CD8-positive, alpha-beta memory T cell (primary cell): ENCODE measurements around the gene SUPT6H. TPM values are rescaled to one million over a fixed set of nuclear protein-coding genes. Genes with fewer than 3 reads are reported as not detected.
A peak's percentile ranks its signal among the peaks of the same experiment; 100 is the strongest.

ENCODE experiments used
- CTCF ChIA-PET: fragments of 350-600 bp; sonication (Branson Sonifier 250); formaldehyde crosslinking; loops from one replicate; lab custom pipeline; 2021; ENCODE audit warnings: antibody characterized with exemption; lab: Charles Lee
- POLR2A ChIA-PET: fragments of 350-600 bp; sonication (Branson Sonifier 250); formaldehyde crosslinking; loops from one replicate; lab custom pipeline; 2021; ENCODE audit warnings: antibody characterized with exemption; lab: Charles Lee
- DNase-seq, 5 donors: peaks; one replicate each; pipeline versions ENCODE4 v3.0.0 to v3.0.0-alpha.2; 2020 to 2022; ENCODE audit warnings: mixed read lengths in 1 of 5
- H3K27ac ChIP-seq: one replicate; pipeline ENCODE4 v1.7.0; 2013; ENCODE audit warnings: low read depth, mild to moderate bottlenecking, low read length, moderate library complexity
- H3K27me3 ChIP-seq: 2 replicates; pipeline ENCODE4 v1.7.0; 2013; ENCODE audit warnings: low read length, mild to moderate bottlenecking; ENCODE audit not compliant: insufficient read depth, poor library complexity, severe bottlenecking
- H3K36me3 ChIP-seq: 2 replicates; pipeline ENCODE4 v1.7.0; 2013; ENCODE audit warnings: mild to moderate bottlenecking, low read length, moderate library complexity; ENCODE audit not compliant: insufficient read depth
- H3K4me1 ChIP-seq: 2 replicates; pipeline ENCODE4 v1.7.0; 2013; ENCODE audit warnings: mild to moderate bottlenecking, low read length, moderate library complexity; ENCODE audit not compliant: insufficient read depth
- H3K4me3 ChIP-seq: 2 replicates; pipeline ENCODE4 v1.7.0; 2013; ENCODE audit warnings: mild to moderate bottlenecking, low read length
- H3K9me3 ChIP-seq: 2 replicates; pipeline ENCODE4 v1.7.0; 2013; ENCODE audit warnings: mild to moderate bottlenecking, low read length
- H3K27ac Mint-ChIP-seq, 8 donors: one replicate each; pipeline ENCODE4 v1.8.0; 2020 to 2021; ENCODE audit warnings: mixed read lengths in 8 of 8, mild to moderate bottlenecking in 6 of 8, inconsistent platforms in 3 of 8, moderate library complexity in 3 of 8
- H3K27me3 Mint-ChIP-seq, 2 donors: one replicate each; pipeline ENCODE4 v1.8.0; 2020 to 2021; ENCODE audit warnings: mixed read lengths in 2 of 2, mild to moderate bottlenecking in 1 of 2, moderate library complexity in 1 of 2
- H3K36me3 Mint-ChIP-seq, 3 donors: one replicate each; pipeline ENCODE4 v1.8.0; 2020 to 2021; ENCODE audit warnings: mixed read lengths in 3 of 3, inconsistent platforms in 1 of 3, mild to moderate bottlenecking in 1 of 3
- H3K4me1 Mint-ChIP-seq, 3 donors: one replicate each; pipeline ENCODE4 v1.8.0; 2020 to 2021; ENCODE audit warnings: mixed read lengths in 3 of 3, inconsistent platforms in 1 of 3, mild to moderate bottlenecking in 1 of 3
- H3K4me3 Mint-ChIP-seq, 7 donors: one replicate each; pipeline ENCODE4 v1.8.0; 2020 to 2021; ENCODE audit warnings: mixed read lengths in 7 of 7, mild to moderate bottlenecking in 6 of 7, moderate library complexity in 4 of 7, inconsistent platforms in 2 of 7
- H3K9me3 Mint-ChIP-seq, 5 donors: one replicate each; pipeline ENCODE4 v1.8.0; 2020 to 2022; ENCODE audit warnings: mixed read lengths in 5 of 5, mild to moderate bottlenecking in 3 of 5, moderate library complexity in 2 of 5, inconsistent platforms in 1 of 5
- polyA plus RNA-seq: library from polyadenylated mRNA; unstranded; fragments of 300-500 nt; fragmentation: Illumina TruSeq; gene quantifications from one replicate; pipeline ENCODE4 v1.2.3, GENCODE V29; 2021
- total RNA-seq, 2 experiments: library from RNA; stranded (reverse); gene quantifications; one replicate each; pipeline ENCODE4 v1.2.3, GENCODE V29; 2021

SUPT6H gene
- total RNA-seq (10 to 100 TPM; 80.0 to 88.4 TPM), polyA plus RNA-seq (20.1 TPM)

DNA sequence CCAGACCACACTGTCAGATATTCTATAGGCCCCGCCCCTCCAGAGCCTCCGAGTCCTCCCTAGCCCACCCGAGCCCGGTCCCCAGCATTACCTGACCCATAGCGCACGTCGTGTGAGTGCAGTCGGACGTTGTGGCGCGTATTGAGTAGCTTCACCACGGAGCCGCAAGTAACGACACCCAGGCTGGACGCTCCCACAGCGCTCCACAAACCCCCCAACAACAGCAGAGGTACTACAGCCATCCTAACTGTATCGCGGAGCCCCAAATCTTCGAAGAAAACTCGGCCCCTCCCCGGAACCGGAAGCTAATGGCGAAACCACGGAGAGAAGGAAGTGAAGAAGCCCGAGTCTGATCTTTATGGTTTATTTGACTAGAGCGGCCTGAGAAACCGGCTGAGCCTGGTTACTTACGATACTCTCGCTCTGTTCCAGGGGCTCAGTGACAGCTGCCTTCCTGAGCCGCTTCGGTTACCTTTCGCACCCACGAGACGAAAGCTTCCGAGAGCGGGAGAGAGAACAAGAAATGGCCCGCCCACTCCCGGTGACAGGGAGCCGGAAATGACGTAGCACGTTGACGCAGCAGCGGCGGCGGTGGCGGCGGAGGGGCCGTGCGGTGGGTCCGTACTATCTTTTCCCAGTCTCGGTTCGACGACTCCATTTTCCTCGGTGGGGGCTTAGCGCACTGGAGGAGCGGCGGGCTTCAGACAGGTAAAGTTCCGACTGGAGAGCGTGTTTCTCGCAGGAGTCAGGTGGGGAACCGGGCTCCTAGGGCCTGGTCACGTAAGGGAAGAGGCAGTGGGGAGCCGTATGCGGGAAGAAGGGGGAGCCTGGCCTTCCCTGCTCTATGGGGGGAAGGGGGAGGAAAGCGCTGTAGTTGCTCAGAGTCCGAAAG, at the start of gene SUPT6H, which contains the start of gene SDF2:
SUPT6H (plus strand) TSS at position 571 of the 892 bp plus-strand sequence. CDS start 11,197 bp downstream, outside the sequence.
SDF2 (minus strand) TSS at position 272 of the 892 bp plus-strand sequence; CDS start at position 242, 30 bp downstream.
- CTCF ChIA-PET = interaction anchor here (0.7 to 4.8 kb wide), 8 partner anchors 12 to 87 kb away, joined by 3 to 38 read pairs (median 4); partner anchors contain the start of genes BLTP2, RPL23A and TLCD1
- Mint-ChIP-seq H3K27me3 (no peaks in the 10 kb centered on the region), H3K27ac (peak within 1 kb of the TSS; percentile 99 to 100 (median 100)), H3K9me3 (no peaks in the 10 kb centered on the region), H3K4me3 (peak within 1 kb of the TSS; percentile 99 to 100 (median 100)), H3K36me3 (peaks cover 0 to 65% (median 12%) of the 10 kb centered on the region in 3 donors), H3K4me1 (peaks cover 50 to 70% (median 62%) of the 10 kb centered on the region in 3 donors)
- peak within 1 kb of the TSS; percentile 97 for H3K4me3 ChIP-seq
- peak within 1 kb of the TSS; percentile 98 for H3K27ac ChIP-seq
- no peaks in the 10 kb centered on the region for H3K27me3 ChIP-seq
- DNase-seq = peak; percentile 90 to 97 (median 94)
- peaks cover 5% of the 10 kb centered on the region for H3K36me3 ChIP-seq
- POLR2A ChIA-PET = interaction anchor here (0.5 to 3.1 kb wide), 8 partner anchors 10 to 231 kb away, joined by 3 to 27 read pairs (median 6); partner anchors contain the start of genes BLTP2, PROCA1 and RPL23A
- no peaks in the 10 kb centered on the region for H3K9me3 ChIP-seq
- H3K4me1 ChIP-seq = peaks cover 49% of the 10 kb centered on the region

DNA sequence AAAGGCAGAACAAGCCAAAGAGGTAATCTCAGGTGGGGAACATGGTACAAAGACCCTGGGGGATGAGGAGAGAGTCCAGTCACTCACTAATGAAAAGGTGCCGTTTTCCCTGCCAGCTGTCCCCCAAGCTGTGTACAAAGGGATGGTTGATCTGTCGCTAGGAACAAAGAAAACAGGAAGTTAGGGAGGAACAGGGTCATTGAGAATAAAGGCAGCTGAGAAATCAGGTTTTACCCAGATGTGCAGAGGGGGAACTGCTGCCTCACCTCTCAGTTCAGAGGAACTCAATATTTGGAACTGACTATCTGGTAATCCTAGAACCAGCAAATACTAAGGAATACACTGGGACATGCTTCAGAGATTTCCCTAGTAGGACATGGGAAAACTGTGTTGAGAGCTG, 49.5 kb upstream of the SUPT6H start:
- Histone ChIP-seq H3K9me3 (no peaks in the 10 kb centered on the region), H3K36me3 (peaks cover 22% of the 10 kb centered on the region), H3K4me3 (no peak overlapping the region), H3K27ac (no peak overlapping the region), H3K4me1 (no peaks in the 10 kb centered on the region), H3K27me3 (no peaks in the 10 kb centered on the region)
- Mint-ChIP-seq H3K36me3 (peaks cover 0 to 64% (median 8%) of the 10 kb centered on the region in 3 donors), H3K27ac (peak overlapping the region in 6 of 8 donors; percentile 7 to 77 (median 58)), H3K4me3 (no peak overlapping the region), H3K9me3 (no peaks in the 10 kb centered on the region), H3K4me1 (peaks cover 0 to 6% (median 0%) of the 10 kb centered on the region in 3 donors), H3K27me3 (no peaks in the 10 kb centered on the region)
- POLR2A ChIA-PET = interaction anchor here (0.7 to 1.2 kb wide), 2 partner anchors 13 to 32 kb away, joined by 3 read pairs; partner anchors contain the start of gene BLTP2
- CTCF ChIA-PET = interaction anchor here (0.8 to 5.3 kb wide), 8 partner anchors 11 to 117 kb away, joined by 3 to 37 read pairs (median 4); partner anchors contain the start of gene PIGS
- DNase-seq = no peak

DNA sequence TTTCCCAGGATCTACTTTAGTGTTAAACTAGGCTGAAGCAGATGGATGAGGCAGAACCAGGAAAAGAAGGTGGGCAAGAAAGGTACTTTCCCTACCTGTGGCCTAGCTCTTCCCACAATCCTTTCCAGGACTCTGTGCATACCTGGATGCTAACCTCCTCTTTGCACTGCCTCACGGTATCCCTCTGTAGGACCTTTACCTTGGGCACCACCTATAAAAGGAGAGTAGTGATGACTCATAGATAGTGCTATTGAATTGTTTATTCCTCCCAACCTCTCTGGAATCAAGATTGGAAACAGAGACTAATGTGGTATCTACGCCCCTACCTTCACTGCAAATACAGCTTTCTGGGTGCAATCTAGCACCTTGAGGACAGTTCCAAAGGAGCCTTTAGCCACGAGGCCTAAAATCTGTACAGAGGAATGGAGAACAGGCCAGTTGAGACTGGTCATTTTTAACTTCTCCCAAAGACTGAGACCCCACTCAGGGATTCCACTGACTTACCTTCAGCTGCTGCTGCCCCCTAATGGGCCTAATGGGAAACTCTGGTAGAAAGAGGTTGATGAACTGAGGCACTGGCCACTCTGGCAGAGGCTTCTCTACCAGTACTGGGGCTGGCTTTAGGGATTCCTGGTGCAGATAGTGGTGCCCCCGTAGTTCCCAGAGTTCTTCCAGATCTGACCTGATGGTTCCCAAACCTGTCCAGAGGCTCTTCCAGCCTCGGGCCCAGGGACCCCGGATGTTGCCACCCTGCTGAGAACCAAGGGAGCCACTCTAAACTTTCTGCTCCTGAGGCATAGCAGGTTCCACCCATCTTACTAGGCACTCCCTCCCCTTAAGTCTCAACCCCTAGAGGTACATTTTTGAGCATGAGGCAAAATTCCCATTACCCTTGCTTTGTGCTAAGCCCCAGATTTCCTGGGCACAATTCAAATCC, 48.8 kb upstream of the SUPT6H start:
- no peaks in the 10 kb centered on the region for H3K27me3 Mint-ChIP-seq
- no peaks in the 10 kb centered on the region for H3K4me1 ChIP-seq
- ChIA-PET CTCF (interaction anchor here (0.8 to 5.3 kb wide), 8 partner anchors 10 to 118 kb away, joined by 3 to 37 read pairs (median 4); partner anchors contain the start of gene PIGS), POLR2A (interaction anchor here (0.7 to 1.2 kb wide), 2 partner anchors 14 to 32 kb away, joined by 3 read pairs; partner anchors contain the start of gene BLTP2)
- peak overlapping the region in 4 of 8 donors; percentile 58 to 80 (median 70) for H3K27ac Mint-ChIP-seq
- H3K9me3 Mint-ChIP-seq = no peaks in the 10 kb centered on the region
- peak; percentile 6 to 59 (median 18) for DNase-seq
- peaks cover 24% of the 10 kb centered on the region for H3K36me3 ChIP-seq
- H3K9me3 ChIP-seq = no peaks in the 10 kb centered on the region
- peaks cover 0 to 6% (median 0%) of the 10 kb centered on the region in 3 donors for H3K4me1 Mint-ChIP-seq
- no peak overlapping the region for H3K27ac ChIP-seq
- no peak overlapping the region for H3K4me3 ChIP-seq
- H3K27me3 ChIP-seq = no peaks in the 10 kb centered on the region
- no peak overlapping the region for H3K4me3 Mint-ChIP-seq
- H3K36me3 Mint-ChIP-seq = peaks cover 0 to 66% (median 8%) of the 10 kb centered on the region in 3 donors

DNA sequence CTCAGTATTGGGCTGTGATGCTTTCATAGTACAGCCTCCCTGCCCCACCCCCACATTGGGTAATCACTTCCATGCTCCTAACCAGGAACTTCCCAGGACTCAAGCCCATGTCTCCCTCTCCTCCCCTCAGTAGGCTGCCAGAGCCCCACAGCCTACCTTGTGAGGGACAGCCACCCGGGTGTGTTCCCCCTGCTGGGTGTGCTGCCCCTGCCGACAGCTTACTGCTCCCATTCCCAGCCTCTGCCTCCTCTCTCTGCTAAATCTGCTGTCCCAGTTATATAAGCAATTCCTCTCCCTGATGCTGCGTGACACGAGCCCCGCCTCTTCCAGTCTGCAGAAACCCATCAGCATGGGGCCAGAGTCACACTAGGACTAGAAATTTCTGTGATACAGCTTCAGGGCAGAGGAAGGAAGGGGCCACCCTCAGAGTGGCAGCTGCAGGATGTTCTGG, 48.0 kb upstream of the SUPT6H start, which contains the start of gene RSKR:
RSKR (minus strand) TSS at position 255 of the 451 bp plus-strand sequence; CDS start at position 231, 24 bp downstream.
- Histone ChIP-seq H3K9me3 (no peaks in the 10 kb centered on the region), H3K36me3 (peaks cover 31% of the 10 kb centered on the region), H3K27ac (no peak within 1 kb of the TSS), H3K4me3 (no peak within 1 kb of the TSS), H3K4me1 (no peaks in the 10 kb centered on the region), H3K27me3 (no peaks in the 10 kb centered on the region)
- Mint-ChIP-seq H3K4me1 (peaks cover 0 to 6% (median 0%) of the 10 kb centered on the region in 3 donors), H3K27me3 (no peaks in the 10 kb centered on the region), H3K4me3 (no peak within 1 kb of the TSS), H3K36me3 (peaks cover 0 to 73% (median 8%) of the 10 kb centered on the region in 3 donors), H3K27ac (peak within 1 kb of the TSS in 6 of 8 donors; percentile 29 to 80 (median 59)), H3K9me3 (no peaks in the 10 kb centered on the region)
- CTCF ChIA-PET = interaction anchor here (1.5 to 5.3 kb wide), 2 partner anchors 24 to 118 kb away, joined by 3 to 37 read pairs; no protein-coding TSS in a partner anchor
- POLR2A ChIA-PET = interaction anchor here (1.2 kb wide), 1 partner anchor 14 kb away, joined by 3 read pairs; no protein-coding TSS in a partner anchor
- no peak for DNase-seq

DNA sequence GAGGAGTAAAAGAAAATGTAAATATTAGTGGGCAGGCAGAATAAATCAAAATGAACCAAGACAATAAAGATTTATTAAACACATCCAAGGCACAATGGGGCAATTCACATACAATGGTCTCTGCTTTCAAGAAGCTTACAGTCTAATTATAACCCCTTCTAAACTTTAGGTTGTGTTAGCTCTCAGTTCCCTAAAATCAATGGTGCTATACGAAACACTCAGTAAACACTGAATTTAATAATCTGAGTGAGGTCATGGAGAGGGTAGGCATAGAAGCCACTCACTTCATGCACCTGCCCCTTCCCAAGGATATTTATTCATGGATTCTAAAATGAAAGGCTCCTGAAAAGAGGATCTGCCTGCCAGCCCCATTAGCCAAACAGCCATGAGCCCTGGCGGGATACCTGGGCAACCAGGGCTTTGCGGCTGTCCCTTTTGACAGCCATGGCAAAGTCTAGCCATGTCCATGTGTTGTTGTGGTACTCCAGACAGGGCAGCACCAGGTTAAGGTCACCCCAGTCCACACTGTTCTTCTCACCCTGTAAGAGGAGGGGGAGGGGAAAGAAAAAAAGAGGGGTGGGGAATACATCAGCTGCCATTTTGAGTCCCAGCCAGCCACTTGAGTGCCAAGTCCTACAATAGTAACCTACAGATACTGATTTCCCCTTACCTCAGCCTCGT, 46.6 kb upstream of the SUPT6H start:
- H3K36me3 ChIP-seq = peaks cover 44% of the 10 kb centered on the region
- DNase-seq = no peak
- peaks cover 0 to 6% (median 0%) of the 10 kb centered on the region in 3 donors for H3K4me1 Mint-ChIP-seq
- peak overlapping the region in 2 of 8 donors; percentile 4 to 50 for H3K27ac Mint-ChIP-seq
- no peak overlapping the region for H3K4me3 Mint-ChIP-seq
- no peak overlapping the region for H3K4me3 ChIP-seq
- H3K27me3 Mint-ChIP-seq = no peaks in the 10 kb centered on the region
- no peaks in the 10 kb centered on the region for H3K4me1 ChIP-seq
- peaks cover 0 to 84% (median 12%) of the 10 kb centered on the region in 3 donors for H3K36me3 Mint-ChIP-seq
- H3K27me3 ChIP-seq = no peaks in the 10 kb centered on the region
- CTCF ChIA-PET = no interaction called here
- H3K9me3 Mint-ChIP-seq = no peaks in the 10 kb centered on the region
- POLR2A ChIA-PET = no interaction called here
- H3K27ac ChIP-seq = no peak overlapping the region
- no peaks in the 10 kb centered on the region for H3K9me3 ChIP-seq

DNA sequence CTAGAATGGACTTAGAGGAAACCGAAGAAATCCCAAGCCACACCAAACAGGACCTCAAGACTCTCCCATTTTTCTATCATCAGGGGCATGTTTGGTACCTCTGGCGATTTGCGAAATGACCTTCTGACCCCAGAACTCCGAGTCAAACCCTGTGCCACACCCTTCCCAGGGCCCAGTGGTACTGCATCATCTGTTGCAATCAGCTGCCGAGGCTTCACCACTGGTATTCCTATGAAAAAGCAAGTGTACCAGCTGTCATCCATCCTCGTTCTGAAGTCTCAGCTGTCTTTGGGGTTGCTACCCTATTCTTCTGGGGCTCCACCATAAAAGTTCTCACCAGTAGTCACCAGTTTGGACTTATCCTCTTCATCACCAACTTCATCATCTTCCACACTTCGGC, 45.7 kb upstream of the SUPT6H start:
- no peak overlapping the region for H3K27ac ChIP-seq
- peaks cover 0 to 6% (median 0%) of the 10 kb centered on the region in 3 donors for H3K4me1 Mint-ChIP-seq
- DNase-seq = no peak
- ChIA-PET CTCF (no interaction called here), POLR2A (interaction anchor here (0.7 kb wide), 1 partner anchor 126 kb away, joined by 3 read pairs; no protein-coding TSS in a partner anchor)
- no peak overlapping the region for H3K4me3 Mint-ChIP-seq
- H3K27me3 ChIP-seq = no peaks in the 10 kb centered on the region
- H3K4me3 ChIP-seq = no peak overlapping the region
- H3K9me3 Mint-ChIP-seq = no peaks in the 10 kb centered on the region
- H3K27me3 Mint-ChIP-seq = no peaks in the 10 kb centered on the region
- H3K36me3 ChIP-seq = peaks cover 53% of the 10 kb centered on the region
- no peaks in the 10 kb centered on the region for H3K4me1 ChIP-seq
- H3K27ac Mint-ChIP-seq = peak overlapping the region in 3 of 8 donors; percentile 4 to 82 (median 50)
- no peaks in the 10 kb centered on the region for H3K9me3 ChIP-seq
- peaks cover 0 to 86% (median 10%) of the 10 kb centered on the region in 3 donors for H3K36me3 Mint-ChIP-seq
